ENCODE measurements around the gene TPPP.

Gene TPPP

DNA sequence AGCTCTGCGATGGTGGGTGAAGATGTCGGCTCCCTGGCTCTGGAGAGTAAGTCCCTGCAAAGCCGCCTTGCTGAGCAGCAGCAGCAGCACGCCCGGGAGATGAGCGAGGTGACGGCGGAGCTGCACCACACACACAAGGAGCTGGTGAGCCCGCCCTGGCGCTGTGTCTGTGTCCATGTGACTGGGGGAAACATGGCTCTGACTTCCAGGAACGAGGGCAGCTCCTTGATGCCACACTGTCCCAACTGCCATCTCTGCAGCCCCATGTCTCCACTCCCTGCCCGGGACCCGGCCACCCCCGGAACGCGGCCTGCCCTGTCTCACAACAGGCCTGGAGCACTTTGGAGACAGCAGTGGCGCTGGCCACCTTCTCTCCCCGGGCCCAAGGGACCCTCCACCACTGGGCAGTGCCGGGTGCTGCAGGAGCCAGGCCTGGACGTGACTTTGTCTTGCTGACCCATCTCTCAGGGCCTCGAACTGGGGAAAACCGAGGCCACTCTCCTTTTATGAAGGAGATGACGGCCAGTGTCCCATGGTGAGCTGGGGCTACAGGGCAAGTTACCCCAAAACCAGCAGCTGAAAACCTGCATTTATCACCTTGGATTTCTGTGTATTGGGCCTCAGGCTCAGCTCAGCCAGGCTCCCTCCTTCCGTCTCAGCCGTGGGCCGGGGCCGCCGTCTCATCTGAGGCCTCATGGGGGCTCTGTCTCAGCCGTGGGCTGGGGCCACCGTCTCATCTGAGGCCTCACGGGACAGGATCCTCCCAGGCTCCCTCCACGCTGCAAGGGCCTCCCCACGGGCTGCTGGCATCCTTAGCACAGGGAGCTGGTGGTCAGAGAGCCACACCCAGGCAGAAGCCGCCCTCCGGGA, 52.5 kb downstream of the TPPP start:
- TF ChIP-seq POLR2AphosphoS5 (IDR thresholded peaks at IDR 0.05; ENCODE audit: low read depth, low read length) (no peak), SPI1 (IDR thresholded peaks at IDR 0.05; ENCODE audit: low read depth, low read length) (no peak), PAX5 (IDR thresholded peaks at IDR 0.05; ENCODE audit: insufficient read depth, low read length, severe bottlenecking) (no peak), POLR2A (IDR thresholded peaks at IDR 0.05; ENCODE audit: low read depth, low read length) (no peak), TAF1 (IDR thresholded peaks at IDR 0.05; ENCODE audit: low read depth, low read length) (no peak), POU2F2 (IDR thresholded peaks at IDR 0.05; ENCODE audit: low read depth, low read length) (no peak)
- no peak for DNase-seq (ENCODE audit: insufficient read length, low spot score)
- FAIRE-seq: no peak

DNA sequence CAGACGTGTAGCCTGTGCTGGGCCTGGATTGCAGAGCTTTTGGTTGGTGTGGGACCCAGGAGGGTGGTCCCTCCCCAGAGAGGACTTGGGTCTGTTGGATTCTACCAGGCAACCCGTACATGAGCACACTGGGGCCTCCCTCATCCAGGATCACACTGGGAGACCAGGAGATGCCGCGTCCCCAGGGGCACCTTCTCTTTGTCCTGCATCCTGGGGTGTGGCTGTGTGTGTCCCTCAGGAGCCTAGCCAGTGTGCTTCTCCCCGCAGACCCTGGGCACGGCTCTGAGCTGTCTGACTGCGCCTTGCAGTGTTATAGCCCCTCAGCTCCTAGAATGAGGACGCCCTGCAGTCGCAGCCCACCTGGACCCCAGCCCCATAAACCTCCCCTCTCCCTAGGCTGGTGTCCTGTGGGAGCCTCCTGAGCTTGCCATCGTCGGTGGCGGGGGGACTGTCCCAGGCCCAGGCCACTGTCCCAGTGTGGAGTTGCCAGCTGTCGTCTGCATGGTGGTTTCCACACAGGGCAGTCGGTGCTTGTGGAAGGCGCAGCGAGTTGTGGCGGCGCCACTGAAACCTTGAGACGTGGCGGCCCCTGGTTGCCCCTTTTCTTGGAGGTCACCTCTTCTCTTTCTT, 53.5 kb downstream of the TPPP start:
- DNase-seq (ENCODE audit: insufficient read length, low spot score): no peak
- FAIRE-seq: no peak
- no peak for TF ChIP-seq PAX5 (IDR thresholded peaks at IDR 0.05; ENCODE audit: insufficient read depth, low read length, severe bottlenecking)
- TF ChIP-seq SPI1 (IDR thresholded peaks at IDR 0.05; ENCODE audit: low read depth, low read length): no peak
- no peak for TF ChIP-seq POU2F2 (IDR thresholded peaks at IDR 0.05; ENCODE audit: low read depth, low read length)
- no peak for TF ChIP-seq TAF1 (IDR thresholded peaks at IDR 0.05; ENCODE audit: low read depth, low read length)
- TF ChIP-seq POLR2AphosphoS5 (IDR thresholded peaks at IDR 0.05; ENCODE audit: low read depth, low read length): no peak
- no peak for TF ChIP-seq POLR2A (IDR thresholded peaks at IDR 0.05; ENCODE audit: low read depth, low read length)

DNA sequence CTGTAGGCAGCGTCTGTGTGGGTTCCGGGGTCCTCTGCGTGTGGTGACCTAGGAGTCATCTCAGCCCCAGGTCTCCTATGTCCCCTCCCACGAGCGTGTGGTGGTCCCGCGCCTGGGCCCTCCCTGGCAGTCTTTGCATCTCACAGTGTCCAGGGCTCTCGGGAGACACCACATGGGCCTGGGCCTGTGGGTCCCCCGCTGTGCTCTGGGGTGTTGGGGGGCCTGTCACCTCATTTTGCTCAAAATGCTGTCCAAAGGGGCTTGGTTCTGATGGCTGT, 54.0 kb downstream of the TPPP start:
- DNase-seq (ENCODE audit: insufficient read length, low spot score): no peak
- FAIRE-seq: no peak
- TF ChIP-seq PAX5 (IDR thresholded peaks at IDR 0.05; ENCODE audit: insufficient read depth, low read length, severe bottlenecking): no peak
- TF ChIP-seq POLR2AphosphoS5 (IDR thresholded peaks at IDR 0.05; ENCODE audit: low read depth, low read length): no peak
- no peak for TF ChIP-seq SPI1 (IDR thresholded peaks at IDR 0.05; ENCODE audit: low read depth, low read length)
- no peak for TF ChIP-seq TAF1 (IDR thresholded peaks at IDR 0.05; ENCODE audit: low read depth, low read length)
- no peak for TF ChIP-seq POU2F2 (IDR thresholded peaks at IDR 0.05; ENCODE audit: low read depth, low read length)
- no peak for TF ChIP-seq POLR2A (IDR thresholded peaks at IDR 0.05; ENCODE audit: low read depth, low read length)

DNA sequence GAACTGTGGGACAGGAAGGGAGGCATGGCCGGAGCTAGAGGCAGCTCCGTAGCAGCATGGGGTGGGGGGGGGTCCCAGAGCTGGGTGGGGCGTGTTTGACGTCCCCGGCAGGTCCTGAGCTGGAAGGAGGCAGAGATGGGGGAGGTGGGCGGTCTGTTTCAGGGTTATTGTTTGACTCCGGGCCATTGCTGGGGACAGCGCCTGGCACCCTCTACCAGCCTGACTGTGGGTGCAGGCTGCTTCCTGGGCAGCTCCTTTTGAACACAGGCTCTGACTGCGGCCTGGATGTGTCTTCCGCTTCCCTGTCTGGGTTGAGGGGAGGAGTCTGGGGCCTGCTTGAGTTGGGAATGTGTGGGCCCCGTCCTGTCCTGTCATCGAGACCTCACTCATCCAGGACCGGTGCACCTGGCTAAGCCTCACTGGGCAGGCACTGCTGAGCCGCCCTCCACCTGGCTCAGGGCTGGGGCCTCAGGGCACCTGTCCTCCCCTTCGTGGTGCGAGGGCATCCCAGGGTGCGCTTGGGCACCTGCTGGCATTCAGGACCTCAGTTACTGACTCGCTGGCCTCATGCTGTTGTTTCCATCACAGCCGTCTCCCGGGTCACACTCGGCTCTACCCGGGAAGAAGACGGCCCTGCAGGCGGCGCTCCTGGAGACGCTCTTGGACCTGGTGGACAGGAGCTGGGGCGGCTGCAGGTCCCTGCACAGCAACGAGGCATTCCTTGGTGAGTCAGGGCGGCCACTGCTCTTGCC, 54.5 kb downstream of the TPPP start:
- DNase-seq (ENCODE audit: insufficient read length, low spot score) (no peak), FAIRE-seq (no peak)
- TF ChIP-seq POLR2AphosphoS5 (IDR thresholded peaks at IDR 0.05; ENCODE audit: low read depth, low read length) (no peak), SPI1 (IDR thresholded peaks at IDR 0.05; ENCODE audit: low read depth, low read length) (no peak), POU2F2 (IDR thresholded peaks at IDR 0.05; ENCODE audit: low read depth, low read length) (no peak), POLR2A (IDR thresholded peaks at IDR 0.05; ENCODE audit: low read depth, low read length) (no peak), TAF1 (IDR thresholded peaks at IDR 0.05; ENCODE audit: low read depth, low read length) (no peak), PAX5 (IDR thresholded peaks at IDR 0.05; ENCODE audit: insufficient read depth, low read length, severe bottlenecking) (no peak)

DNA sequence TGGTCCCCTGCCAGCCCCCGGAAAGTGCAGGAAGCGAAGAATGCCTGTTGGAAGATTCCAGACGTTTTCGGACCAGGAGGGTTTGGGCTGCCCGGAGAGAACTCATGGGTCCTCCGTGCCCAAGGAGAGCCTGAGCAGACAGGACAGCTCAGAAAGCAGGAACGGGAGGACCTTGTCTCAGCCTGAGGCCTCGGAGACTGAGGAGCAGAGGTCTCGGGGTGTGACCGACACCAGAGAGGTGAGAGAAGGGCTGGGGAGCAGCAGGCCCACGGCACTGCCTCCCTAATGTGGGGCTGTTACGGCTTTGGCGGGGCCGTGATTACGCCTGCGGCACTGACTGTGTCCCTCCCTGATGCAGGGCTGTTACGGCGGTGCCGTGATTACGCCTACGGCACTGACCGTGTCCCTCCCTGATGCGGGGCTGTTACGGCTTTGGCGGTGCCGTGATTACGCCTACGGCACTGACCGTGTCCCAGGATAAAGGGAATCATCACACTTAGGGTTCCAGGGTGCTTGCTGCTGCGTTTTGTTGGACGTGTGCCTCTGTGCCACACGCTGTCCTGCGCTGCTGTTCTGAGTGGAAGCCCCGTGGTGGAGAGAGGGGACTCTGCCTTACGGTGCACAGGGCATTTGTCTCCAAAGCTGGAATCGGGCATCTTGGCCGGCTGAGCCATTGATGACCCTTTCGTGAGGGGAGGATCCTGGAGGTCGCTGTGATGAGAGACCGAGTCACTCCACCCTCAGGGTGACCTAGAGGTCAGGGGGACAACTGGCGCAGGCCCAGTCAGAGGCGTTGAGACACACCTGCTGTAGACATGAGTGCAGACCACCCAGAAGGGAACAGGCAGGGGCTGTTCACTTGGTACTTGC, 55.3 kb downstream of the TPPP start:
- no peak for DNase-seq (ENCODE audit: insufficient read length, low spot score)
- no peak for FAIRE-seq
- TF ChIP-seq POLR2A (IDR thresholded peaks at IDR 0.05; ENCODE audit: low read depth, low read length): no peak
- TF ChIP-seq PAX5 (IDR thresholded peaks at IDR 0.05; ENCODE audit: insufficient read depth, low read length, severe bottlenecking): no peak
- TF ChIP-seq POU2F2 (IDR thresholded peaks at IDR 0.05; ENCODE audit: low read depth, low read length): no peak
- TF ChIP-seq POLR2AphosphoS5 (IDR thresholded peaks at IDR 0.05; ENCODE audit: low read depth, low read length): no peak
- TF ChIP-seq SPI1 (IDR thresholded peaks at IDR 0.05; ENCODE audit: low read depth, low read length): no peak
- no peak for TF ChIP-seq TAF1 (IDR thresholded peaks at IDR 0.05; ENCODE audit: low read depth, low read length)

DNA sequence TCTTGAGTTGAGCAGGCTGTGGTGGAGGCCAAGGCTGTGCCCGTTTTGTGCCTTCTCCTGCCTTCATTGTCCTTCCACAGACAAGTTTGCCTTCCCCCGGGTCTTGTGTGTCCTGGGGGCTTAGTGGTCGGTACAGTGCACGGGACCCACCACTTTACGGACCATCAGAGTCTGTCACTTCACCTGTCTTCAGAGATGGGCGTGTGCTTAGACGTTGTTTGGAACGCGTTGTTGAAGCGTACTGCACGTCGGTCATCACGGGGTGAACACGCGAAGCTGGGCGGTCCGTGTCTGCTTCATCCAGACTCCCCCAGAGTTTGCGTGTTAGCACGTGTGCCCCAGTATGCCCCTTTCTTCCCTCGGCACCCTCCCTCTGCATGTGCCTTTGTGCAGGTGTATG, 56.2 kb downstream of the TPPP start:
- FAIRE-seq (no peak), DNase-seq (ENCODE audit: insufficient read length, low spot score) (no peak)

DNA sequence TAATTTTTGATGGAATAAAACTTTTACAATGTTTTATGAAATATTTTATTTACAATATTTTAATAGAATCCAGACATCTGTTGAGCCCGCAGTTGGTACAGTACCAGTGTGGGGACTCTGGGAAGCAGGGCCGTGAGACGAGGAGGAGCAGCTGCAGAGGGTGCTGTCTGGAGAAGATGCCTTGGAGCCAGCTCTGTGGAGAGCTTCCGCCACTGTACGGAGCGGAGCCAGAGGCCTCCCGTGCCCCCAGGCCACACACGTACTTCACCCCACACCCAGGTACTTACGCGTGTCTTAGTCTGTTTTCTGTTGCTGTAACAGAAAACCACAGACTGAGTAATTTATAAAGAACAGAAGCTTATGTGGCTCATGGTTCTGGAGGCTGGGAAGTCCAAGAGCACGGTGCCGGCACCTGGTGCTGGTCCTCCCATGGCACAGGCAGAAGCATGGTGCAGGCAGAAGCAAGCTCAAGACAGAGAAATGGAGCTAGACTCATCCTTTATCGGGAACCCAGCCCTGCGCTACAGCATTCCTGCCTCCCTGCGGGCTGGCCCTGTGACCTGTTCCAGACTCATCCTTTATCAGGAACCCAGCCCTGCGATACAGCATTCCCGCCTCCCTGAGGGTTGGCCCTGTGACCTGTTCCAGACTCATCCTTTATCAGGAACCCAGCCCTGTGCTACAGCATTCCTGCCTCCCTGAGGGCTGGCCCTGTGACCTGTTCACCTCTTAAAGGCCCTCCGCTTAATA, 57.7 kb downstream of the TPPP start:
- no peak for DNase-seq (ENCODE audit: insufficient read length, low spot score)
- no peak for TF ChIP-seq PAX5 (IDR thresholded peaks at IDR 0.05; ENCODE audit: insufficient read depth, low read length, severe bottlenecking)
- no peak for TF ChIP-seq POU2F2 (IDR thresholded peaks at IDR 0.05; ENCODE audit: low read depth, low read length)
- no peak for TF ChIP-seq POLR2AphosphoS5 (IDR thresholded peaks at IDR 0.05; ENCODE audit: low read depth, low read length)
- no peak for TF ChIP-seq TAF1 (IDR thresholded peaks at IDR 0.05; ENCODE audit: low read depth, low read length)
- TF ChIP-seq SPI1 (IDR thresholded peaks at IDR 0.05; ENCODE audit: low read depth, low read length): no peak
- TF ChIP-seq POLR2A (IDR thresholded peaks at IDR 0.05; ENCODE audit: low read depth, low read length): no peak
- no peak for FAIRE-seq

More for the DNA sequence above, 56.2 kb downstream of the TPPP start:
- no peak for TF ChIP-seq POU2F2 (IDR thresholded peaks at IDR 0.05; ENCODE audit: low read depth, low read length)
- no peak for TF ChIP-seq PAX5 (IDR thresholded peaks at IDR 0.05; ENCODE audit: insufficient read depth, low read length, severe bottlenecking)
- no peak for TF ChIP-seq POLR2A (IDR thresholded peaks at IDR 0.05; ENCODE audit: low read depth, low read length)
- no peak for TF ChIP-seq SPI1 (IDR thresholded peaks at IDR 0.05; ENCODE audit: low read depth, low read length)
- TF ChIP-seq TAF1 (IDR thresholded peaks at IDR 0.05; ENCODE audit: low read depth, low read length): no peak
- TF ChIP-seq POLR2AphosphoS5 (IDR thresholded peaks at IDR 0.05; ENCODE audit: low read depth, low read length): no peak

- FAIRE-seq (no peak), DNase-seq (ENCODE audit: insufficient read length, low spot score) (no peak)
- TF ChIP-seq SPI1 (IDR thresholded peaks at IDR 0.05; ENCODE audit: low read depth, low read length): no peak
Observed at GRCh38 chr5:634191-634590, 59.0 kb downstream of the TPPP start.
